ENCODE results near the gene NLGN2. TPM values are rescaled to one million over a fixed set of nuclear protein-coding genes. Genes with fewer than 3 reads are reported as not detected.

Gene NLGN2
- total RNA-seq, 2 experiments from 2014 or later, result 0.06 to 1.2 TPM

DNA sequence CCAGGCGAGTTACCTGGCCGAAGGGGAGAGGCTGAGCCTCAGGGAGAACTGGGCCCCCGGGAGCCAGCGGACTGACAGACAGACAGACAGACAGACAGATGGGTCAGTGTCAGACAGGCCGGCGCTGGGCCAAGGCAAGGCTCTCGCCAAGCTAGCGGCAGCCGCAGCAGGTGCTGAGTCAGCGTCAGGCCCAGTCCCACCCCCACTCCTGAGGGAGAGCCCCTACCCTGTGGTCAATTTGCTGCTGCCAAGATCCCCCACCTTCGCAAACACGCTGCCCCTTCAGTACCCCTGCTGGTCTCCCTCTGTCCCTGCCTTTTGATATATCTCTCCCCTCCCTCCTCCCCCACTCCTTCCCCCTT, 33.2 kb downstream of the NLGN2 start:
- Histone ChIP-seq H2AFZ (ENCODE audit: low read length) (peak overlapping the region; percentile 39; the same call in 1 of the 2 replicates), H3K4me2 (ENCODE audit: low read length) (peak overlapping the region; percentile 99), H4K20me1 (ENCODE audit: insufficient read depth, low read length) (no peaks in the 10 kb centered on the region), H3K4me3 (ENCODE audit: low read depth, low read length, poor library complexity, severe bottlenecking) (peak overlapping the region; percentile 63), H3K9me2 (ENCODE audit: insufficient read depth, low read length) (no peaks in the 10 kb centered on the region), H3K79me2 (ENCODE audit: insufficient read depth, low read depth, low read length) (peaks cover 4% of the 10 kb centered on the region; the same call in 1 of the 2 replicates), H3K4me1 (ENCODE audit: insufficient read depth, low read length, poor library complexity, severe bottlenecking) (peaks cover 40% of the 10 kb centered on the region), H3K36me3 (ENCODE audit: insufficient read depth, low read length) (no peaks in the 10 kb centered on the region), H3K27ac (ENCODE audit: low read depth, low read length, poor library complexity, severe bottlenecking) (no peak overlapping the region), H3K9me3 (ENCODE audit: low read length) (no peaks in the 10 kb centered on the region)
- TF ChIP-seq, protein P1, sequence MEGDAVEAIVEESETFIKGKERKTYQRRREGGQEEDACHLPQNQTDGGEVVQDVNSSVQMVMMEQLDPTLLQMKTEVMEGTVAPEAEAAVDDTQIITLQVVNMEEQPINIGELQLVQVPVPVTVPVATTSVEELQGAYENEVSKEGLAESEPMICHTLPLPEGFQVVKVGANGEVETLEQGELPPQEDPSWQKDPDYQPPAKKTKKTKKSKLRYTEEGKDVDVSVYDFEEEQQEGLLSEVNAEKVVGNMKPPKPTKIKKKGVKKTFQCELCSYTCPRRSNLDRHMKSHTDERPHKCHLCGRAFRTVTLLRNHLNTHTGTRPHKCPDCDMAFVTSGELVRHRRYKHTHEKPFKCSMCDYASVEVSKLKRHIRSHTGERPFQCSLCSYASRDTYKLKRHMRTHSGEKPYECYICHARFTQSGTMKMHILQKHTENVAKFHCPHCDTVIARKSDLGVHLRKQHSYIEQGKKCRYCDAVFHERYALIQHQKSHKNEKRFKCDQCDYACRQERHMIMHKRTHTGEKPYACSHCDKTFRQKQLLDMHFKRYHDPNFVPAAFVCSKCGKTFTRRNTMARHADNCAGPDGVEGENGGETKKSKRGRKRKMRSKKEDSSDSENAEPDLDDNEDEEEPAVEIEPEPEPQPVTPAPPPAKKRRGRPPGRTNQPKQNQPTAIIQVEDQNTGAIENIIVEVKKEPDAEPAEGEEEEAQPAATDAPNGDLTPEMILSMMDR (conservative IDR thresholded peaks at IDR 0.05; ENCODE audit: low read length), result no peak
- TF ChIP-seq EZH2phosphoT487 (IDR thresholded peaks at IDR 0.05; ENCODE audit: borderline replicate concordance, low read depth, low read length), result no peak
- ChIA-PET CTCF (ENCODE audit: unreplicated experiment) (interaction anchor here (0.6 kb wide), 2 partner anchors 43 to 85 kb away, joined by 3 read pairs; partner anchors contain the start of gene POLR2A), POLR2A (interaction anchor here (1.8 kb wide), 1 partner anchor 11 kb away, joined by 5 read pairs; no protein-coding TSS in a partner anchor)
- no TSS peak for BruUV-seq (replicated peaks)
- no peak for DNase-seq (ENCODE audit: low spot score)
- intact Hi-C loops (cut with micrococcal nuclease; ENCODE audit: unreplicated experiment), result no loop called here

GRCh38 chr17:7441266-7441665, 33.6 kb downstream of the NLGN2 start:
- no TSS peak for BruUV-seq (replicated peaks)
- no peaks in the 10 kb centered on the region for H3K9me3 ChIP-seq (ENCODE audit: low read length)
- TF ChIP-seq, protein P1 (conservative IDR thresholded peaks at IDR 0.05; ENCODE audit: low read length), result no peak
- no peak for TF ChIP-seq EZH2phosphoT487 (IDR thresholded peaks at IDR 0.05; ENCODE audit: borderline replicate concordance, low read depth, low read length)
- H4K20me1 ChIP-seq (ENCODE audit: insufficient read depth, low read length), result no peaks in the 10 kb centered on the region
- H3K4me2 ChIP-seq (ENCODE audit: low read length), result no peak overlapping the region; the same call in 1 of the 2 replicates
- no peak overlapping the region for H3K27ac ChIP-seq (ENCODE audit: low read depth, low read length, poor library complexity, severe bottlenecking)
- ChIA-PET CTCF (ENCODE audit: unreplicated experiment) (interaction anchor here (0.6 kb wide), 2 partner anchors 43 to 85 kb away, joined by 3 read pairs; partner anchors contain the start of gene POLR2A), POLR2A (interaction anchor here (1.8 kb wide), 1 partner anchor 11 kb away, joined by 5 read pairs; no protein-coding TSS in a partner anchor)
- H2AFZ ChIP-seq (ENCODE audit: low read length), result no peak overlapping the region
- H3K4me1 ChIP-seq (ENCODE audit: insufficient read depth, low read length, poor library complexity, severe bottlenecking), result peaks cover 37% of the 10 kb centered on the region
- peaks cover 2% of the 10 kb centered on the region; the same call in 1 of the 2 replicates for H3K79me2 ChIP-seq (ENCODE audit: insufficient read depth, low read depth, low read length)
- no peak overlapping the region for H3K4me3 ChIP-seq (ENCODE audit: low read depth, low read length, poor library complexity, severe bottlenecking)
- no peaks in the 10 kb centered on the region for H3K9me2 ChIP-seq (ENCODE audit: insufficient read depth, low read length)
- no peak for DNase-seq (ENCODE audit: low spot score)
- H3K36me3 ChIP-seq (ENCODE audit: insufficient read depth, low read length), result no peaks in the 10 kb centered on the region
- intact Hi-C loops (cut with micrococcal nuclease; ENCODE audit: unreplicated experiment), result no loop called here

DNA sequence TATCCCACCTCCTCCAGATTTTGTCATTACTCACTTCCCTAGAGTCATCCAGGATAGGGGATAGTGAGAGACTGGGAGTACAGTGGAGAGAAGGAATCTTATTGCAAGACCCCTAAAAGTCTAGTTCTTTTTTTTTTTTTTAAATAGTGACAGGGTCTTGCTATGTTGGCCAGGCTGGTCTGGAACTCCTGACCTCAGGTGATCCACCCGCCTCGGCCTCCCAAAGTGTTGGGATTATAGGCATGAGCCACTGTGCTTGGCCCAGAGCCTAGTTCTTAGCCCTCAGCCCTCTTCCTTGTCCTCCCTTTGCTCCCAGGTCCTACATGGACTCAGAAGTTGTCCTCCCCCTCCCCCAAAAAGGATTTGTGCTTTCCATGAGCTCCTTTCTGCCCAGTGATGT, 34.5 kb downstream of the NLGN2 start:
- no peaks in the 10 kb centered on the region for H3K9me2 ChIP-seq (ENCODE audit: insufficient read depth, low read length)
- POLR2A ChIA-PET, result interaction anchor here (0.6 kb wide), 2 partner anchors 13 to 124 kb away, joined by 3 to 6 read pairs; no protein-coding TSS in a partner anchor
- H3K4me1 ChIP-seq (ENCODE audit: insufficient read depth, low read length, poor library complexity, severe bottlenecking), result peaks cover 31% of the 10 kb centered on the region

More for the DNA sequence above, 34.5 kb downstream of the NLGN2 start:
- H3K79me2 ChIP-seq (ENCODE audit: insufficient read depth, low read depth, low read length), result no peaks in the 10 kb centered on the region
- DNase-seq (ENCODE audit: low spot score), result no peak
- no peaks in the 10 kb centered on the region for H3K36me3 ChIP-seq (ENCODE audit: insufficient read depth, low read length)
- H4K20me1 ChIP-seq (ENCODE audit: insufficient read depth, low read length), result no peaks in the 10 kb centered on the region
- H3K27ac ChIP-seq (ENCODE audit: low read depth, low read length, poor library complexity, severe bottlenecking), result no peak overlapping the region
- no TSS peak for BruUV-seq (replicated peaks)
- TF ChIP-seq, protein P1 (conservative IDR thresholded peaks at IDR 0.05; ENCODE audit: low read length), result no peak
- no peak for TF ChIP-seq EZH2phosphoT487 (IDR thresholded peaks at IDR 0.05; ENCODE audit: borderline replicate concordance, low read depth, low read length)
- CTCF ChIA-PET (ENCODE audit: unreplicated experiment), result no interaction called here
- intact Hi-C loops (cut with micrococcal nuclease; ENCODE audit: unreplicated experiment), result no loop called here
- no peak overlapping the region for H3K4me2 ChIP-seq (ENCODE audit: low read length)
- H3K9me3 ChIP-seq (ENCODE audit: low read length), result no peaks in the 10 kb centered on the region
- H3K4me3 ChIP-seq (ENCODE audit: low read depth, low read length, poor library complexity, severe bottlenecking), result no peak overlapping the region
- H2AFZ ChIP-seq (ENCODE audit: low read length), result no peak overlapping the region

Data from OCI-LY7 (cell line).